B cell (primary cell): ENCODE results near the gene COX17. TPM values are rescaled to one million over a fixed set of nuclear protein-coding genes. Genes with fewer than 3 reads are reported as not detected.

Experiments
- ATAC-seq: fragments of 200-7000 bp; cut with Tn5 transposase; one replicate; pipeline ENCODE4 v1.10.0; 2021; ENCODE audit warnings: low read depth, mild to moderate bottlenecking, moderate number of reproducible peaks, moderate library complexity
- CTCF ChIA-PET: fragments of 350-600 bp; sonication (Branson Sonifier 250); formaldehyde crosslinking; loops from one replicate; lab custom pipeline; 2021; ENCODE audit warnings: antibody characterized with exemption, inconsistent platforms; lab: Charles Lee
- POLR2A ChIA-PET: fragments of 350-600 bp; sonication (Branson Sonifier 250); formaldehyde crosslinking; loops from one replicate; lab custom pipeline; 2021; ENCODE audit warnings: antibody characterized with exemption; lab: Charles Lee
- DNase-seq: peaks from one replicate; pipeline ENCODE4 v3.0.0; 2013
- H2AFZ ChIP-seq: 2 replicates; pipeline ENCODE4 v1.6.1; 2012; ENCODE audit warnings: mild to moderate bottlenecking, low read depth, low read length; ENCODE audit not compliant: insufficient read depth, poor library complexity, severe bottlenecking
- H3K27ac ChIP-seq, 2 donors: 1 replicate in 1 of 2; 2 replicates in 1 of 2; pipeline ENCODE4 v1.5.1; 2012 to 2013; ENCODE audit warnings: low read length in 2 of 2, mild to moderate bottlenecking in 2 of 2, moderate library complexity in 1 of 2
- H3K27me3 ChIP-seq, 4 experiments: fragments of 200-600 bp in 1 of 4; sonication (generic) in 1 of 4; replicated peaks in 1 of 4; 1 replicate in 2 of 4; 2 replicates in 2 of 4; pipeline versions ENCODE4 v1.6.1 to v1.7.0; 2013 to 2016; ENCODE audit warnings: low read length in 3 of 4, mild to moderate bottlenecking in 2 of 4, mixed read lengths in 1 of 4, moderate library complexity in 1 of 4; ENCODE audit not compliant: insufficient read depth in 4 of 4, control insufficient read depth in 3 of 4; ENCODE audit errors: control extremely low read depth in 1 of 4
- H3K36me3 ChIP-seq, 2 experiments: replicated peaks in 1 of 2; 1 replicate in 1 of 2; 2 replicates in 1 of 2; pipeline versions ENCODE4 v1.6.1 to v1.7.1; 2013; ENCODE audit warnings: low read length in 1 of 2; ENCODE audit not compliant: insufficient read depth in 2 of 2, control insufficient read depth in 1 of 2; ENCODE audit errors: control extremely low read depth in 1 of 2, extremely low read depth in 1 of 2
- H3K4me1 ChIP-seq, 2 donors: fragments of 200-600 bp in 1 of 2; sonication (generic) in 1 of 2; 1 replicate in 1 of 2; 2 replicates in 1 of 2; pipeline versions ENCODE4 v1.5.1 to v1.6.1; 2013 to 2017; ENCODE audit warnings: low read length in 2 of 2; ENCODE audit not compliant: control insufficient read depth in 2 of 2, insufficient read depth in 2 of 2
- H3K4me2 ChIP-seq: replicated peaks from 2 replicates; pipeline ENCODE3; 2012; ENCODE audit warnings: mild to moderate bottlenecking, low read depth, low read length; ENCODE audit not compliant: poor library complexity, severe bottlenecking
- H3K4me3 ChIP-seq, 5 experiments: fragments of 200-600 bp in 1 of 5; sonication (generic) in 1 of 5; 1 replicate in 3 of 5; 2 replicates in 2 of 5; pipeline versions ENCODE4 v1.5.1 to v1.7.0; 2011 to 2016; ENCODE audit warnings: low read length in 4 of 5, mild to moderate bottlenecking in 4 of 5, low read depth in 2 of 5, control low read depth in 1 of 5, moderate library complexity in 1 of 5; ENCODE audit not compliant: insufficient read depth in 1 of 5; ENCODE audit errors: control extremely low read depth in 1 of 5, extremely low read depth in 1 of 5
- H3K79me2 ChIP-seq: fragments of 200-600 bp; sonication (generic); one replicate; pipeline ENCODE4 v1.6.0; 2016; ENCODE audit warnings: low read length; ENCODE audit not compliant: control insufficient read depth, insufficient read depth
- H3K9ac ChIP-seq: fragments of 200-600 bp; sonication (generic); 2 replicates; pipeline ENCODE4 v1.6.1; 2017; ENCODE audit warnings: mild to moderate bottlenecking, low read length, moderate library complexity
- H3K9me3 ChIP-seq, 3 donors: one replicate each; pipeline versions ENCODE4 v1.6.1 to v1.7.1; 2013; ENCODE audit warnings: low read length in 2 of 3; ENCODE audit not compliant: control insufficient read depth in 2 of 3, insufficient read depth in 1 of 3; ENCODE audit errors: control extremely low read depth in 1 of 3
- H4K20me1 ChIP-seq: 2 replicates; pipeline ENCODE4 v1.6.0; 2012; ENCODE audit warnings: mild to moderate bottlenecking, low read length; ENCODE audit not compliant: insufficient read depth, control insufficient read depth, poor library complexity, severe bottlenecking
- H3K27ac Mint-ChIP-seq: one replicate; pipeline ENCODE4 v1.8.0; 2021; ENCODE audit warnings: mixed read lengths
- H3K27me3 Mint-ChIP-seq: one replicate; pipeline ENCODE4 v1.8.0; 2021; ENCODE audit warnings: mixed read lengths
- H3K4me1 Mint-ChIP-seq: one replicate; pipeline ENCODE4 v1.8.0; 2021; ENCODE audit warnings: mixed read lengths
- H3K4me3 Mint-ChIP-seq: one replicate; pipeline ENCODE4 v1.8.0; 2021; ENCODE audit warnings: mixed read lengths
- H3K9me3 Mint-ChIP-seq: one replicate; pipeline ENCODE4 v1.8.0; 2022; ENCODE audit warnings: mixed read lengths; ENCODE audit not compliant: insufficient read depth
- CTCF ChIP-seq: fragments of 200-600 bp; IDR thresholded peaks from one replicate; pipeline ENCODE4 v1.8.0; 2022; ENCODE audit warnings: antibody characterized with exemption, mild to moderate bottlenecking
- EZH2 ChIP-seq: IDR thresholded peaks from 2 replicates; pipeline ENCODE4 v1.6.1; 2012; ENCODE audit warnings: borderline replicate concordance, low read depth, mild to moderate bottlenecking, moderate library complexity, low read length; ENCODE audit not compliant: insufficient read depth, poor library complexity, severe bottlenecking
- WGBS: methylation state at CpG from one replicate; pipeline ENCODE4 v1.1.5; 2013; ENCODE audit warnings: missing lambda C conversion rate; ENCODE audit not compliant: insufficient coverage; 5-methylcytosine and 5-hydroxymethylcytosine counted together
- intact Hi-C: fragments of 100-400 bp; cut with micrococcal nuclease; formaldehyde crosslinking; loops from one replicate; pipeline ENCODE4 v1.10.0; 2022
- polyA plus RNA-seq: library from polyadenylated mRNA; depleted of rRNA; stranded (reverse); fragments of >200 nt; gene quantifications from 2 replicates; pipeline ENCODE4 v1.2.3, GENCODE V29; 2012
- total RNA-seq, 2 donors: library from RNA; stranded (reverse); fragments of 120-200 nt in 1 of 2; gene quantifications; 1 replicate in 1 of 2; 2 replicates in 1 of 2; pipeline versions ENCODE4 v1.2.3 to v1.2.4, GENCODE V29; 2013 to 2022

Gene COX17
- total and polyA plus RNA-seq, 2 donors (not counting 1 experiment from before 2014, with no cell fraction given), result 20.0 to 47.8 TPM

- H3K4me3 ChIP-seq, result no peak overlapping the region
- no peak overlapping the region for H3K9ac ChIP-seq
- ChIA-PET POLR2A (interaction anchor here (0.6 to 1.2 kb wide), 2 partner anchors 19 to 1849 kb away, joined by 4 to 10 read pairs; no protein-coding TSS in a partner anchor), CTCF (no interaction called here)
- H3K4me1 Mint-ChIP-seq, result peaks cover 43% of the 10 kb centered on the region
- DNase-seq, result no peak
- H3K36me3 ChIP-seq, result peaks cover 4 to 12% of the 10 kb centered on the region in 2 experiments
- no peak for ATAC-seq
- WGBS, result 60% methylated on average over 1 of the region's 4 CpGs
- no peaks in the 10 kb centered on the region for H3K79me2 ChIP-seq
- no peak overlapping the region for H2AFZ ChIP-seq
- H3K4me3 Mint-ChIP-seq, result no peak overlapping the region
- peak overlapping the region in 1 of 2 donors; percentile 50 for H3K27ac ChIP-seq
- peak overlapping the region; percentile 81 for H3K27ac Mint-ChIP-seq
- intact Hi-C loops, result no loop called here
- H3K4me1 ChIP-seq, result peaks cover 9 to 15% of the 10 kb centered on the region in 2 donors
- H3K9me3 Mint-ChIP-seq, result no peaks in the 10 kb centered on the region
- no peaks in the 10 kb centered on the region for H3K9me3 ChIP-seq
- H3K4me2 ChIP-seq, result no peak overlapping the region
- H3K27me3 ChIP-seq, result no peaks in the 10 kb centered on the region
- no peaks in the 10 kb centered on the region for H3K27me3 Mint-ChIP-seq
- TF ChIP-seq CTCF, result no peak
- TF ChIP-seq EZH2, result no peak
- H4K20me1 ChIP-seq, result no peaks in the 10 kb centered on the region
These were observed 12.8 kb downstream of the COX17 start for GRCh38 chr3:119664370-119664769.

- Mint-ChIP-seq H3K9me3 (no peaks in the 10 kb centered on the region), H3K27me3 (no peaks in the 10 kb centered on the region), H3K4me3 (no peak overlapping the region), H3K4me1 (peaks cover 43% of the 10 kb centered on the region), H3K27ac (peak overlapping the region; percentile 46)
- TF ChIP-seq CTCF, result no peak
- peaks cover 4 to 8% of the 10 kb centered on the region in 2 experiments for H3K36me3 ChIP-seq
- H3K27me3 ChIP-seq, result no peaks in the 10 kb centered on the region
- no peak overlapping the region for H3K4me2 ChIP-seq
- H3K9ac ChIP-seq, result no peak overlapping the region
- H3K79me2 ChIP-seq, result no peaks in the 10 kb centered on the region
- no peak overlapping the region for H2AFZ ChIP-seq
- no peaks in the 10 kb centered on the region for H4K20me1 ChIP-seq
- POLR2A ChIA-PET, result no interaction called here
- DNase-seq (no peak), ATAC-seq (no peak)
- H3K4me3 ChIP-seq, result no peak overlapping the region
- H3K9me3 ChIP-seq, result no peaks in the 10 kb centered on the region
- H3K4me1 ChIP-seq, result peaks cover 9 to 15% of the 10 kb centered on the region in 2 donors
- CTCF ChIA-PET, result interaction anchor here (1.1 kb wide), 1 partner anchor 17 kb away, joined by 4 read pairs; no protein-coding TSS in a partner anchor
- peak overlapping the region in 1 of 2 donors; percentile 50 for H3K27ac ChIP-seq
- intact Hi-C loops, result no loop called here
- WGBS, result no CpG with 5 or more reads among the region's 2 CpGs
These were observed 13.3 kb downstream of the COX17 start for GRCh38 chr3:119663885-119664284.
